GM10847 (cell line): Measurements from ENCODE around the gene PPARG.

Experiments
- POLR2A ChIP-seq: IDR thresholded peaks from 2 replicates; pipeline ENCODE4 v1.6.1; 2011; ENCODE audit not compliant: insufficient read length; ENCODE audit errors: extremely low read depth

The PPARG gene

GRCh38 chr3:12270976-12271375, 17.9 kb upstream of the PPARG start:
- no peak for TF ChIP-seq POLR2A

DNA sequence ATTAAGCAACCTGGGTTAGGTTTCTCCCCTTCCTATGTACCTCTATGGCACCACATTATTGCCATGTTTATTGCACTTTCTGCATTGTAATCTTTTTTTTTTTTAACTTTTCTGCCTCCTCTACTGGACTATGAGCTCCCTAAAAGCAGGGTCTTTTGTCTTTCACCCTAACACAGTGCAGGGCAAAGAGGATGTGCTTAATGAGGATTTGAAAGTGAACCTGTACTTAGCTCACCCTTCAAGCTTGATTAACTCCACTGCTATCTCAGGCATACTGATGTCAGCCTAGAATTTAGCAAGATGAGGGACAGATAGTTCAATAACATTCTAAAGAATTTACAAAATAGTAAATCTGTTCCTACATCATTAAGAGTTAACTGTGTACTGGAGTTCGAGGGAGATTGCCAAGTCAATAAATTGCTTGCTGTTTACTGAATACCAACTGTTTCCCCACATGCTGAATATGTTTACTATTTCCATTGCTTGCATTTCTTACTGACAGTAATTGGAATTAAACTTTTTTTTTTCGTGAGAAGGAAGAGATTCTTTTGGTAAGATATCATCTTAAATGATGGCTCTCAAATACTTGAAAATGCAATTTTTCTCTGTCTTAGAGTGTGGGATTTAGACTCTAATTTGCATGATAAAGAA, 15.7 kb upstream of the PPARG start:
- TF ChIP-seq POLR2A = no peak

GRCh38 chr3:12275974-12276650, 12.8 kb upstream of the PPARG start:
- no peak for TF ChIP-seq POLR2A

GRCh38 chr3:12278566-12278965, 10.3 kb upstream of the PPARG start:
- no peak for TF ChIP-seq POLR2A

DNA sequence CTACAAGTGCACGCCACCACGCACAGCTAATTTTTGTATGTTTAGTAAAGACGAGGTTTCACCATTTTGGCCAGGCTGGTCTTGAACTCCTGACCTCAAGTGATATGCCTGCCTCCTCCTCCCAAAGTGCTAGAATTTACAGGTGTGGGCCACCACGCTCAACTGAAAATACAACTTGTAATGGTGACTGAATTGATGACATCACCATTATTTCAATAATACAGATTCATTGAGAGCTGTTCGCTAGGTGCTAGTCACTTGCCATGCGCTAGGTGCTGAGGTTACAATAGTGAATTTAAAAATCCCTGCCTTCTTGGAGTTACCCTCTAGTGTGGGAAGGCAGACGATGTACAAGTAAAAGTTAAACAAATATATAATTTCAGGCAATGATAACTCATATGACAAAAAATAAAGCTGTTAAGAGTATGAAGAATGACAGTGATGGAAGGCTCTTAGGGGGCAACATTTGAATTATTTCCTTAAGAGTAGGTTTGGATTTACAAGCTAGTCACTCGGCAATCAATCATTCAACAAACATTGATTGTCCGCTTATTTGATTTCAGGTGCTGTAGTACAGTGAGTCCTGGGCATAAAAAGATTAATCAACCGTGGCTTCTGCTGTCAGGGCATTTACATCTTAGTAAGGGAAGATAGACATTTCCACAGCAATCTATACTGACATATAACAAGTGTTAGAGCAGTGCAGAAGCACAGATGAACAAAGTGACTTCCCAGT, 9.1 kb upstream of the PPARG start:
- TF ChIP-seq POLR2A = no peak

GRCh38 chr3:12280357-12280806, 8.5 kb upstream of the PPARG start:
- no peak for TF ChIP-seq POLR2A

DNA sequence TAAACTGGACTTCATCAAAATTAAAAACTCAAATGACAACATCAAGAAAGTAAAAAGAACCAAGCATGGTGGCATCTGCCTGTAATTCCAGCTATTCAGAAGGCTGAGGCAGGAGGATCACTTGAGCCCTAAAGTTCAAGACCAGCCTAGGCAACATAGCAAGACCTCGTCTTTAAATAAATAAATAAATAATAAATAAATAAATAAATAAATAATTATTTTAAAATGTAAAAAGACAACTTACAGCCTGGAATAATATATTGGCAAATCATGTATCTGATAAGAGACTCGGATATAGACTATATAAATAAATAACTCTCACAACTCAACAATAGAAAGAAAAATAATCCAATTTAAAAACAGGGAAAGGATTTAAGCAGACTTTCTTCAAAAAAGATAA, 4.3 kb upstream of the PPARG start:
- TF ChIP-seq POLR2A = no peak

DNA sequence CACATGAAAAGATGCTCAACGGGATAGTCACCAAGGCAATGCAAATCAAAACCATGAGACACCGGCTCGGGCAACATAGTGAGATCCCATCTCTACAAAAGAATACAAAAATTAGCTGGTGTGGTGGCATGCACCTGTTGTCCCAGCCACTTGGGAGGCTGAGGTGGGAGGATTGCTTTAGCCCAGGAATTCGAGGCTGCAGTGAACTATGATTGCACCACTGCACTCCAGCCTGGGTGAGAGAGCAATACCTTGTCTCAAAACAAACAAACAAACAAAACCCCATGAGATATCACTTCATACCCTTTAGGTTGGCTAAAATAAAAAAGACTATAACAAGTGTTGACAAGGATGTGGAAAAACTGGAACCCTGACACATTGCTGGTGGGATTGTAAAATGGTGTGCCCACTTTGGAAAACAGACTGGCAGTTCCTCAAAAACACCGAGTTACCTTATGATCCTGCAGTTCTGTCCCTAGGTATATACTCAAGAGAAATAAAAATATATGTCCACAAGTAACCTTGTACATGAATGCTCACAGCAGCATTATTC, 3.8 kb upstream of the PPARG start:
- no peak for TF ChIP-seq POLR2A

- no peak for TF ChIP-seq POLR2A
These were observed 2.4 kb upstream of the PPARG start for GRCh38 chr3:12286504-12286903.

DNA sequence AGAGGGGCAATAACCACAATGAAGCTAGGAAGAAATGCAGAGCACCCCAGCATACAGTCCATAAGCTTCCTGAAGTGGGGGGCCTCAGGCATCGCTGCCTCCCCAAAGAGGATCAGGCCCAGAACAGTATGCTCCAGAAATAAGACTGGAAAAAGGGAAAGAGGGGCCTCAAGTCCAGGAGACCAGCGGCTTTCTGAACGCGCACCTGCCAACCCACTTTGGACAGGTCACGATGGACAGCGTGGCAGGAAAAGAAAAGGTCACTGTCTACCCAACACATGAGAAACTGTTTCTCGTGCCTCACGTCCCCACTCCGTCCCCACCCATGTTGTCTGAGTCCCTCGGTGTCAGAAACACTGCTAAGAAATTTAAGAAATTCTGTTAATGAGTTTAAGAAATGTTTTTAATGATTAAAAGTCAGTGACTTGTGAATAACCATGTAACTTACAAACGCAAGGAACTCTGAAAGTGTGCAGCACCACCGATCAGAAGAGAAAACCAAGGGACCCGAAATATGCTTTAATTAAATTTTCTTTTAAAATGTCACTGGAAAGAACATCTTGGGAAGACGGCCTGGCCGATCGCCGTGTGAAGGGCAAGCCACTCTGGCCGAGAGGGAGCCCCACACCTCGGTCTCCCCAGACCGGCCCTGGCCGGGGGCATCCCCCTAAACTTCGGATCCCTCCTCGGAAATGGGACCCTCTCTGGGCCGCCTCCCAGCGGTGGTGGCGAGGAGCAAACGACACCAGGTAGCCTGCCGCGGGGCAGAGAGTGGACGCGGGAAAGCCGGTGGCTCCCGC, 1.7 kb upstream of the PPARG start:
- no peak for TF ChIP-seq POLR2A

DNA sequence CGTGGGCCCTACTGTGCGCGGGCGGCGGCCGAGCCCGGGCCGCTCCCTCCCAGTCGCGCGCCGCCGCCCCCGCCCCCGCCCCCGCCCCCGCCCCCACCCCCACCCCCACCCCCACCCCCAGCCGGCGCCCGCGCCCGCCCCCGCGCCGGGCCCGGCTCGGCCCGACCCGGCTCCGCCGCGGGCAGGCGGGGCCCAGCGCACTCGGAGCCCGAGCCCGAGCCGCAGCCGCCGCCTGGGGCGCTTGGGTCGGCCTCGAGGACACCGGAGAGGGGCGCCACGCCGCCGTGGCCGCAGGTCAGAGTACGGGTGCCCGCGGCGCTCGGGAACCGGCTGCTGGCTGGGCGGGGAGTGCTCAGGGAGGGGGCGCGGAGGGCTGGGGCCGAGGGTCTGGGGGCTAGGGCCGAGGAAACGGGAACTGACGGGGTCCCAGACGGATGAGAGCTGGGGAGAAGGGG, 1.1 kb upstream of the PPARG start:
- no peak for TF ChIP-seq POLR2A

- no peak for TF ChIP-seq POLR2A
These were observed 654 bp downstream of the PPARG start for GRCh38 chr3:12289524-12289923.

- TF ChIP-seq POLR2A = no peak
These were observed 3.9 kb downstream of the PPARG start for GRCh38 chr3:12292770-12293169.

- TF ChIP-seq POLR2A = no peak
These were observed 6.2 kb downstream of the PPARG start for GRCh38 chr3:12294885-12295580.
